Measurements from ENCODE around the gene DCTPP1.
"Not testable (repeated sequence)": the region's sequence is repeated elsewhere in the genome, so short reads cannot be mapped to it uniquely, and the experiment has no call there.

DCTPP1 gene

GRCh38 chr16:30429678-30430427 lies at the start of gene DCTPP1:
DCTPP1 (minus strand) TSS chr16:30430030; CDS start chr16:30429980, 50 bp downstream.
- in situ Hi-C loops (cut with HindIII; ENCODE audit: low pct_ligation_motif_present, low pct_unique_long_range_greater_than_20kb, low sequenced_read_pairs): no loop called here
- peak; percentile 100 for DNase-seq

GRCh38 chr16:30478766-30479478 lies 49.1 kb upstream of the DCTPP1 start:
- in situ Hi-C loops (cut with HindIII; ENCODE audit: low pct_ligation_motif_present, low pct_unique_long_range_greater_than_20kb, low sequenced_read_pairs): no loop called here
- no peak for DNase-seq

- in situ Hi-C loops (cut with HindIII; ENCODE audit: low pct_ligation_motif_present, low pct_unique_long_range_greater_than_20kb, low sequenced_read_pairs); DNase-seq: not testable (repeated sequence)
These were observed 47.9 kb upstream of the DCTPP1 start for GRCh38 chr16:30477773-30478172.

DNA sequence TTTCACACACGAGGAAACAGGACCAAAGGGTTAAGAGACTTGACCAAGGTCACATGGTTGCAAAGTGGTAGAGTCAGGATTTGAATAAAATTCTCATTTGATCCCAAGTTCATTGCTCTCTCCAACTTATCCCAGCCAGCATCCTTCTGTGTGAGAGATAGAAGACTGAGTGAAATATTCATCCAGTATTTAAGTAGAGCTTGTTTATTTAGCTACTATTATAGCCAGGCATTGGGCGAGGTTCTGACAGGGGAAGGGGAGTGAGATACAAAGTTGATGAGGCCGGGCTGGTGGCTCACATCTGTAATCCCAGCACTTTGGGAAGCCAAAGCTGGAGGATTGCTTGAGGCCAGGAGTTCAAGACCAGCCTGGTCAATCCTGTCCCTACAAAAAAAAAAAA lies 47.2 kb upstream of the DCTPP1 start:
- in situ Hi-C loops (cut with HindIII; ENCODE audit: low pct_ligation_motif_present, low pct_unique_long_range_greater_than_20kb, low sequenced_read_pairs): no loop called here
- no peak for DNase-seq

- in situ Hi-C loops (cut with HindIII; ENCODE audit: low pct_ligation_motif_present, low pct_unique_long_range_greater_than_20kb, low sequenced_read_pairs): no loop called here
- no peak for DNase-seq
These were observed 44.9 kb upstream of the DCTPP1 start for GRCh38 chr16:30474684-30475083.

GRCh38 chr16:30474074-30474452 lies 44.2 kb upstream of the DCTPP1 start:
- no peak for DNase-seq
- in situ Hi-C loops (cut with HindIII; ENCODE audit: low pct_ligation_motif_present, low pct_unique_long_range_greater_than_20kb, low sequenced_read_pairs): no loop called here

- DNase-seq: no peak
- in situ Hi-C loops (cut with HindIII; ENCODE audit: low pct_ligation_motif_present, low pct_unique_long_range_greater_than_20kb, low sequenced_read_pairs): no loop called here
These were observed 43.6 kb upstream of the DCTPP1 start for GRCh38 chr16:30473231-30474073.

GRCh38 chr16:30472328-30472942 lies 42.6 kb upstream of the DCTPP1 start, which contains the start of gene ITGAL:
ITGAL (plus strand) TSS chr16:30472742; CDS start chr16:30472838, 96 bp downstream.
- DNase-seq: no peak
- in situ Hi-C loops (cut with HindIII; ENCODE audit: low pct_ligation_motif_present, low pct_unique_long_range_greater_than_20kb, low sequenced_read_pairs): no loop called here

- DNase-seq: no peak
- in situ Hi-C loops (cut with HindIII; ENCODE audit: low pct_ligation_motif_present, low pct_unique_long_range_greater_than_20kb, low sequenced_read_pairs): no loop called here
These were observed 40.8 kb upstream of the DCTPP1 start for GRCh38 chr16:30470632-30470995.

GRCh38 chr16:30470170-30470512 lies 40.3 kb upstream of the DCTPP1 start:
- in situ Hi-C loops (cut with HindIII; ENCODE audit: low pct_ligation_motif_present, low pct_unique_long_range_greater_than_20kb, low sequenced_read_pairs): no loop called here
- DNase-seq: no peak

DNA sequence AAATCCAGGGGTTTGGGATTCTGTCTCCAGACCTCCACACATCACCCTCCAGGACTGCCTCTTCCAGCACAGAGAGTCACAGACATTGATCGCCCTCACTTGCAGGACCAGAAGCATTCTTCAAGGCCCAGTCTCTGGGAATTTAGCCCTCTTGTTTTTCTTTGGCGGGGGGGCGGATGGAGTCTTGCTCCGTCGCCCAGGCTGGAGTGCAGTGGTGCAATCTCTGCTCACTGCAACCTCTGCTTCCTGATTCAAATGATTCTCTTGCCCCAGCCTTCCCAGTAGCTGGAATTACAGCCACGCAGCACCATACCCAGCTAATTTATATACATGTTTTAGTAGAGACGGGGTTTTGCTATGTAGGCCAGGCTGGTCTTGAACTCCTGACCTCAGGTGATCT lies 34.2 kb upstream of the DCTPP1 start:
- no peak for DNase-seq
- in situ Hi-C loops (cut with HindIII; ENCODE audit: low pct_ligation_motif_present, low pct_unique_long_range_greater_than_20kb, low sequenced_read_pairs): no loop called here

DNA sequence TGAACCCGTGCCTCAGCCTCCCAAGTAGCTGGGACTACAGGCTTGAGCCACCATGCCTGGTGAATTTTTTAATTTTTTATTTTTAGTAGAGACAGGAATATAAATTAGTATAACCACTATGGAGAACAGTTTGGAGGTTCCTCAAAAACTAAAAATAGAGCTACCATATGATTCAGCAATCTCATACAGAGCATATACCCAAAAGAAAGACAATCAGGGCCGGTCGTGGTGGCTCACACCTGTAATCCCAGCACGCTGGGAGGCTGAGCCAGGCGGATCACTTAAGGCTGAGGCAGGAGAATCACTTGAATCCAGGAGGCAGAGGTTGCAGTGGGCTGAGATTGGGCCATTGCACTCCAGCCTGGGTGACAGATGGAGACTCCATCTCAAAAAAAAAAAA lies 31.6 kb upstream of the DCTPP1 start:
- in situ Hi-C loops (cut with HindIII; ENCODE audit: low pct_ligation_motif_present, low pct_unique_long_range_greater_than_20kb, low sequenced_read_pairs); DNase-seq: not testable (repeated sequence)

- DNase-seq: no peak
- in situ Hi-C loops (cut with HindIII; ENCODE audit: low pct_ligation_motif_present, low pct_unique_long_range_greater_than_20kb, low sequenced_read_pairs): no loop called here
These were observed 29.6 kb upstream of the DCTPP1 start for GRCh38 chr16:30459456-30459855.

DNA sequence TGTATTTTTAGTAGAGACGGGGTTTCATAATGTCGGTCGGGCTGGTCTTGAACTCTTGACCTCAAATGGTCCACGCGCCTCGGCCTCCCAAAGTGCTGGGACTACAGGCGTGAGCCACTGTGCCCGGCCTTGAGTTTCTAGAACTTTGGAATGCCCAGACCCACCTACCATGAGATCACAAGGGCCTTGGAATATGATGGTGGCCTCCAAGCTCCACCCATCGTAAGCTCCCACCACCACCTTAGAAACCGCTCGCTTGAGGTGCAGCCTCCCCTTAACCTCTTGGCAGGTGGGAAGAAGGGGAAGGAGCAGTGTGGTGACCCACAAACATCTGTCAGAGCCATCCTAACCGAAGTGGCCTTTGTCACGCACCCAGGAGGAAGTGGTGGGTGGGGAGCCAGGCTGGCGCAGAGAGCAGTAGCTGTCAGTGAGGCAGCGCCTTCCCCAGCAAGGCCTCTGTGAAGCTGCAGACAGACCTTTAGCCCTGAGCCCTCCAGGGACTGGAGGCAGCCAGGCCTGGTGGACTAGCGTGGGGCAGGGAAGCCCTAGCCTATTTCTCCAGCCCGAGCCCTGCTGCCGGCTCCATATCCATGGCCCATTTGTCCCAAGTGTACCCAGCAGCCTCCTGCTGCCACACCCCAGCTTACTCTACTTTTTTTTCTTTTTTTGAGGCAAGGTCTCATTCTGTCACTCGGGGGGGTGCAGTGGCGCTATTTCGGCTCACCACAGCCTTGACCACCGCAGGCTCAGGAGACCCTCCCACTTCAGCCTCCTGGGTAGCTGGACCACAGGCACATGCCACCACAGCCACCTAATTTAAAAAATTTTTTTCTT lies 28.9 kb upstream of the DCTPP1 start:
- DNase-seq: no peak
- in situ Hi-C loops (cut with HindIII; ENCODE audit: low pct_ligation_motif_present, low pct_unique_long_range_greater_than_20kb, low sequenced_read_pairs): no loop called here

DNA sequence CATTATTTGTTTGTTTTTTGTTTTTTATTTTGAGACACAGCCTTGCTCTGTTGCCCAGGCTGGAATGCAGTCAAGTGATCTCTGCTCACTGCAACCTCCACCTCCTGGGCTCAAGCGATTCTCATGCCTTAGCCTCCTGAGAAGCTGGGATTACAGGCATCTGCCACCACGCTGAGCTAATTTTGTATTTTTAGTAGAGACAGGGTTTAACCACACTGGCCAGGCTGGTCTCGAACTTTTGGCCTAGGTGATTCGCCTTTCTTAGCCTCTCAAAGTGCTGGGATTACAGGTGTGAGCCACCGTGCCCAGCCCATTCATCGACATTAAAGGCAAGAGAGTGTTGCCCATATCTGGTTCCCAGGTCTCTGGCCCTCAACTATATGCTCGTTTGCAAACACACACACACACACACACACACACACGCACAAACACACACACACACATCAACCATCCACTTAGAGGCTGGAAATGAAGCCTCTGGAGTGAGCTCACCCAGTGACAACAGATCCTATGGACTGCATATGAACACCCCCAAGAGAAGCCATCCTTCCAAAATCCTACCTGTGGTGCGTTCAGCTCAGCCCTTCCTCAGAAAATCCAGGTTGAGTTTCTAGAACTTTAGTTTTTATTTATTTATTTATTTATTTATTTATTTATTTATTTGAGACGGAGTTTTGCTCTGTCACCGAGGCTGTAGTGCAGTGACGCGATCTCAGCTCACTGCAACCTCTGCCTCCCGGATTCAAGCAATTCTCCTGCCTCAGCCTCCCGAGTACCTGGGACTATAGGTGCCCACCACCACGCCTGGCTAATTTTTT lies 28.1 kb upstream of the DCTPP1 start:
- DNase-seq: no peak
- in situ Hi-C loops (cut with HindIII; ENCODE audit: low pct_ligation_motif_present, low pct_unique_long_range_greater_than_20kb, low sequenced_read_pairs): no loop called here

GRCh38 chr16:30457256-30457655 lies 27.4 kb upstream of the DCTPP1 start:
- DNase-seq: no peak
- in situ Hi-C loops (cut with HindIII; ENCODE audit: low pct_ligation_motif_present, low pct_unique_long_range_greater_than_20kb, low sequenced_read_pairs): no loop called here

DNA sequence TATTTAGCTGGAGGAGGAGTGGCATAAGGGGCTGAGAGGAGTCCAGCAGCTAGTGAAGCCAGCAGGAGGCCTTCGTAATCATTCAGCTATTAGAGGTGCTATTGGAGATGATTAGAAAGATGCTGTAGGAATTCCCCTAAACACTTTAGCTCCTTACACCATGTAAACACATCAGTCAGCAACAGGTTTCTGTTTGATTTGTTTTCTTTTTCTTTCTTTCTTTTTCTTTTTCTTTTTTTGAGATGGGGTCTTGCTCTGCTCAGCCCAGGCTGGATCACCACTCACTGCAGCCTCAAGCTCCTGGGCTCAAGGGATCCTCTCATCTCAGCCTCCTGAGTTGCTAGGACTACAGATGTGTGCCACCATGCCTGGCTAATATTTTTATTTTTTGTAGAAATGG lies 26.5 kb upstream of the DCTPP1 start:
- in situ Hi-C loops (cut with HindIII; ENCODE audit: low pct_ligation_motif_present, low pct_unique_long_range_greater_than_20kb, low sequenced_read_pairs): no loop called here
- no peak for DNase-seq
